Measurements from ENCODE around the gene FAM78B. TPM values are rescaled to one million over a fixed set of nuclear protein-coding genes. Genes with fewer than 3 reads are reported as not detected.

FAM78B gene
- total and polyA plus RNA-seq, 2 donors, result 0.28 to 0.48 TPM

- 82% methylated on average over 2 of the region's 2 CpGs for WGBS
- no peaks in the 10 kb centered on the region for H3K9me3 ChIP-seq (ENCODE audit: control insufficient read depth in 2 of 2, insufficient read depth in 1 of 2, low read length in 1 of 2)
Measured at GRCh38 chr1:166026143-166026542, 140.7 kb downstream of the FAM78B start.

GRCh38 chr1:166020210-166020609 is 146.6 kb downstream of the FAM78B start:
- Histone ChIP-seq H3K27ac (ENCODE audit: low read depth in 1 of 2, low read length in 1 of 2) (no peak overlapping the region), H3K36me3 (ENCODE audit: control insufficient read depth in 2 of 2, insufficient read depth in 2 of 2, low read length in 1 of 2) (no peaks in the 10 kb centered on the region), H3K9me3 (ENCODE audit: control insufficient read depth in 2 of 2, insufficient read depth in 1 of 2, low read length in 1 of 2) (no peaks in the 10 kb centered on the region), H3K4me3 (ENCODE audit: low read length in 2 of 2) (no peak overlapping the region), H3K27me3 (ENCODE audit: control insufficient read depth in 2 of 2, insufficient read depth in 1 of 2, low read length in 1 of 2) (no peaks in the 10 kb centered on the region), H3K4me1 (ENCODE audit: control insufficient read depth in 2 of 2, insufficient read depth in 2 of 2, low read length in 2 of 2) (no peaks in the 10 kb centered on the region)
- no peak for DNase-seq (ENCODE audit: low read depth in 6 of 9, low spot score in 9 of 9)
- WGBS, result 47% methylated on average over 3 of the region's 3 CpGs

More at GRCh38 chr1:166026143-166026542, 140.7 kb downstream of the FAM78B start:
- Histone ChIP-seq H3K27me3 (ENCODE audit: control insufficient read depth in 2 of 2, insufficient read depth in 1 of 2, low read length in 1 of 2) (peaks cover 0 to 3% of the 10 kb centered on the region in 2 donors), H3K36me3 (ENCODE audit: control insufficient read depth in 2 of 2, insufficient read depth in 2 of 2, low read length in 1 of 2) (no peaks in the 10 kb centered on the region), H3K27ac (ENCODE audit: low read depth in 1 of 2, low read length in 1 of 2) (no peak overlapping the region), H3K4me1 (ENCODE audit: control insufficient read depth in 2 of 2, insufficient read depth in 2 of 2, low read length in 2 of 2) (no peaks in the 10 kb centered on the region), H3K4me3 (ENCODE audit: low read length in 2 of 2) (no peak overlapping the region)
- DNase-seq (ENCODE audit: low read depth in 6 of 9, low spot score in 9 of 9), result no peak

All from thymus (tissue), 11 donors.